Cortex of kidney (tissue), 1 donor: ENCODE data around the gene BATF2.
"Not testable (repeated sequence)": the region's sequence is repeated elsewhere in the genome, so short reads cannot be mapped to it uniquely, and the experiment has no call there.

Source experiments
- DNase-seq: peaks from one replicate; lab custom pipeline; 2025; lab: John Stamatoyannopoulos, UW

The BATF2 gene

GRCh38 chr11:65013130-65013887, 16.5 kb upstream of the BATF2 start:
- no peak for DNase-seq

- no peak for DNase-seq
These were observed 12.1 kb upstream of the BATF2 start for GRCh38 chr11:65008873-65009272.

GRCh38 chr11:65008016-65008415, 11.2 kb upstream of the BATF2 start:
- no peak for DNase-seq

- DNase-seq, result not testable (repeated sequence)
These were observed 7.2 kb upstream of the BATF2 start for GRCh38 chr11:65003968-65004367.

GRCh38 chr11:65003282-65003681, 6.5 kb upstream of the BATF2 start:
- no peak for DNase-seq

GRCh38 chr11:65002706-65003105, 5.9 kb upstream of the BATF2 start:
- no peak for DNase-seq

GRCh38 chr11:64999478-64999877, 2.7 kb upstream of the BATF2 start:
- no peak for DNase-seq

GRCh38 chr11:64998690-64999431, 2.1 kb upstream of the BATF2 start:
- no peak for DNase-seq

GRCh38 chr11:64998141-64998540, 1.4 kb upstream of the BATF2 start:
- DNase-seq, result no peak

- no peak for DNase-seq
These were observed 453 bp downstream of the BATF2 start for GRCh38 chr11:64996327-64996709.

GRCh38 chr11:64994318-64994717, 2.5 kb downstream of the BATF2 start:
- no peak for DNase-seq

- no peak for DNase-seq
These were observed 6.4 kb downstream of the BATF2 start for GRCh38 chr11:64990222-64990923.

- DNase-seq, result no peak
These were observed 7.4 kb downstream of the BATF2 start for GRCh38 chr11:64989416-64989815.

- no peak for DNase-seq
These were observed 8.5 kb downstream of the BATF2 start for GRCh38 chr11:64987998-64988854.

GRCh38 chr11:64983339-64983738, 13.4 kb downstream of the BATF2 start:
- not testable (repeated sequence) for DNase-seq

GRCh38 chr11:64976651-64977050, 20.1 kb downstream of the BATF2 start:
- DNase-seq, result no peak

- DNase-seq, result no peak
These were observed 22.6 kb downstream of the BATF2 start for GRCh38 chr11:64974124-64974523.

GRCh38 chr11:64971421-64972233, 25.1 kb downstream of the BATF2 start, which contains the start of gene MAJIN:
TSS of gene MAJIN (minus strand) at chr11:64972108. CDS start at chr11:64959405, 12,703 bp downstream.
- DNase-seq, result no peak

GRCh38 chr11:64970731-64971151, 26.0 kb downstream of the BATF2 start:
- DNase-seq, result no peak

GRCh38 chr11:64969209-64969608, 27.6 kb downstream of the BATF2 start:
- DNase-seq, result no peak

- DNase-seq, result no peak
These were observed 29.4 kb downstream of the BATF2 start for GRCh38 chr11:64967375-64967774.
